ENCODE measurements around the gene TERT.
"Not testable (repeated sequence)": the region's sequence is repeated elsewhere in the genome, so short reads cannot be mapped to it uniquely, and the experiment has no call there.

TERT gene

DNA sequence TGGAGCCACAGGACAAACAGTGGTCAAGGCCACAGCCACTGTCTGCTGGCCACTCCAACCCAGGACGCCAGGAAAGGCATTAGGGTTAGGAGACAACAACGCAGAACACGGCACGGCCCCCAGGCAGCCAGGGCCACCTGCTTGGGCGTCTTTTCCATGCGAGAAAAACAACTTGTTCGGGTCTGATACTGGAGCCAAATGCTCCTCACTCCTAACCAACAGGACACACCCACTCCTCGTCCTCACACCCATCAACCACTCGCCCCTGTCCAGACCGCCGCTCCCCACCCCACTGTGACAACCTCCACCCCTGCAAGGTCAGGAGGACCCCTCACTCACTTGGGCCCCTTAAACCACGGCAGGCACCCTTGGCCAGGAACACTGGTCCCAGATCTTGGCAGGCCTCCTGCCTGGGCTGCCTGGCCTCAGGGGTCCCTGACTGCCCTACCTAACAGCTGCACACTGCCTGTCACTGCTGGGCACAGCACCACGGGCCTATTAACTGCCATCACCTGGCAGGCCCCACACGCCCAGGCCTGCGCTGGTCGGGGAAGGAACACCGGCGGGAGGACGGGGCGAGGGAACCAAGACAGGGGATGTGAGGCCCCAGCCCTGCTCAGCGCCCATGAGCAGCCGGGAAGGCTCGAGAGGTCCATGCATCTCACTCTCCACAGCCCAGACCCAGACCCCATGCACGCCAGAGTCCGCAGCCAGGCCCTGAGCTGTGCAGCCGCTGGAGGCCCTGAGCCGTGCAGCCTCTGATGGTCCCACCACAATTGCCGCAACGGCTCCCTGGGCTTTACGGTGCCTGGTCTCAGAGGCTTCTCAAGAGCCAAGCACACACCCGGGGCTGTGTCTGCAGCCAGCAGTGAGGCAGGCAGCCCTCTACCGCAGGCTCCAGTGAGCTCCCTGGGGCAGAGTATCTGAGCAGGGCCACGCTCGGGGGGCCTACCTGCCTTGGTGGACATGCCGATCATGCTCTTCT, 36.3 kb upstream of the TERT start:
- DNase-seq = no peak

- no peak for DNase-seq
Observed at GRCh38 chr5:1330146-1330846, 35.4 kb upstream of the TERT start.

- no peak for DNase-seq
Observed at GRCh38 chr5:1329111-1329579, 34.3 kb upstream of the TERT start.

DNA sequence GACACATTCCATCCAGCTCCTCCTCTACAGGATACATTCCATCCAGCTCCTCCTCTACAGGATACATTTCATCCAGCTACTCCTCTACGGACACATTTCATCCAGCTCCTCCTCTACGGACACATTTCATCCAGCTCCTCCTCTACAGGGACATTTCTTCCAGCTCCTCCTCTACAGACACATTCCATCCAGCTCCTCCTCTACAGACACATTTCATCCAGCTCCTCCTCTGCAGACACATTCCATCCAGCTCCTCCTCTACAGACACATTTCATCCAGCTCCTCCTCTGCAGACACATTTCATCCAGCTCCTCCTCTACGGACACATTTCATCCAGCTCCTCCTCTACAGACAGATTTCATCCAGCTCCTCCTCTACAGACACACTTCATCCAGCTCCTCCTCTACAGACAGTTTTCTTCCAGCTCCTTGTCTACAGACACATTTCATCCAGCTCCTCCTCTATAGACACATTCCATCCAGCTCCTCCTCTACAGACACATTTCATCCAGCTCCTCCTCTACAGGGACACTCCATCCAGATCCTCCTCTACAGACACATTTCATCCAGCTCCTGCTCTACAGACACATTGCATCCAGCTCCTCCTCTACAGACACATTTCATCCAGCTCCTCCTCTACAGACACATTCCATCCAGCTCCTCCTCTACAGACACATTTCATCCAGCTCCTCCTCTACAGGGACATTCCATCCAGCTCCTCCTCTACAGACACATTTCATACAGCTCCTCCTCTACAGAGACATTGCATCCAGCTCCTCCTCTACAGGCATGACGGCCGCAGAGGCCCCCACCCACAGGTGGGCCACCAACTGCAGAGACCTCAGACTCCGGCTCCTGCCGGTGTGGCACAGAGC, 33.6 kb upstream of the TERT start:
- DNase-seq = not testable (repeated sequence)

- DNase-seq = not testable (repeated sequence)
Observed at GRCh38 chr5:1326901-1327756, 32.3 kb upstream of the TERT start.

DNA sequence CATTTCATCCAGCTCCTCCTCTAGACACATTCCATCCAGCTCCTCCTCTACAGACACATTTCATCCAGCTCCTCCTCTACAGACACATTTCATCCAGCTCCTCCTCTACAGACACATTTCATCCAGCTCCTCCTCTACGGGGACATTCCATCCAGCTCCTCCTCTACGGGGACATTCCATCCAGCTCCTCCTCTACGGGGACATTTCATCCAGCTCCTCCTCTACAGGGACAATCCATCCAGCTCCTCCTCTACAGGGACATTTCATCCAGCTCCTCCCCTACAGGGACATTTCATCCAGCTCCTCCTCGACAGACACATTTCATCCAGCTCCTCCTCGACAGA, 31.6 kb upstream of the TERT start:
- DNase-seq = not testable (repeated sequence)

DNA sequence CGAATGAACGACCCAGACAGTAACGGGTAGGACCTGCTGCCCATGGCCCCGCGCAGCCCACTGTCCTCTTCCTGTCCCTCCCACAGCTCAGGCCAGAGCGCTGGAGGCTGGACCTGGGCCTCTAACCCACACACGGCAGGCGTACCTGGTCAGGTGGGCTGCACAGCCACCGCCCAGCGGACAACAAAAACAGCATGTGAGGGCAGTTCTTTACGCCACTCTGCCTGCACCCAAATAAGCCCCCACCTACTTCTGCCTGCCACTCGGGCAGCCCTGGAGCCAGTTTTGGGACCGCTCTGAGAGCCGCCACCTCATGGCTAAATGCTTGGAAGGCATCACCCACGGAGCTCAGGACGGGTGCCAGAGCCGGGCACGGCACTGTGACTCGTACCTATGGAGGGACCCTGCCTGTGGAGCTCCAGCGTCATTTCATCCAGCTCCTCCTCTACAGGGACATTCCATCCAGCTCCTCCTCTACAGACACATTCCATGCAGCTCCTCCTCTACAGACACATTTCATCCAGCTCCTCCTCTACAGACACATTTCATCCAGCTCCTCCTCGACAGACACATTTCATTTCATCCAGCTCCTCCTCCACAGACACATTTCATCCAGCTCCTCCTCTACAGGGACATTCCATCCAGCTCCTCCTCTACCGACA, 31.1 kb upstream of the TERT start:
- DNase-seq = no peak

- no peak for DNase-seq
Observed at GRCh38 chr5:1325191-1325741, 30.4 kb upstream of the TERT start.

DNA sequence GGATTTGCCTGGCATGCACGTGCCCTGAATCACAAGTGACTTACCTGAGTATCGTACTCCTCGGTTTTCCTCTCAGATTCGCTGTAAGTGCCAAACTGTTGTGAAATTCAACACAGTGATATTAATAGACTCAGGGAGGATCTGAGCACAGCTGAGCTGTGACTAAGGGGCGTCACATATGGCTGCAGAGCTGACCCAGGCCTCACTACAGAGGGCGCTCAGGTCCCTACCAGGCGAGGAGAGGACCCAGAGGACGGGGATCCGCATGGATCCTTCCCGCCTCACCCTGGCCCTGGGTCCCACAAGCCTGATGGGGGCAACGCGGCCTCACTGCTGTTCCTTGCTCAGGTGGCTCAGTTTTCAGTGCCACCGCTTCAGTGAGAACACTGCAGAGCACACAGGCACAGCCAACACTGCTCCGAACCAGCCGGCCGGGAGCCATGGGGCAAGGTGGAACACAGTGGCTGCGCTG, 29.9 kb upstream of the TERT start:
- DNase-seq = no peak

GRCh38 chr5:1324301-1324700, 29.4 kb upstream of the TERT start:
- no peak for DNase-seq

- DNase-seq = no peak
Observed at GRCh38 chr5:1323803-1324173, 28.9 kb upstream of the TERT start.

GRCh38 chr5:1322955-1323802, 28.3 kb upstream of the TERT start:
- no peak for DNase-seq

DNA sequence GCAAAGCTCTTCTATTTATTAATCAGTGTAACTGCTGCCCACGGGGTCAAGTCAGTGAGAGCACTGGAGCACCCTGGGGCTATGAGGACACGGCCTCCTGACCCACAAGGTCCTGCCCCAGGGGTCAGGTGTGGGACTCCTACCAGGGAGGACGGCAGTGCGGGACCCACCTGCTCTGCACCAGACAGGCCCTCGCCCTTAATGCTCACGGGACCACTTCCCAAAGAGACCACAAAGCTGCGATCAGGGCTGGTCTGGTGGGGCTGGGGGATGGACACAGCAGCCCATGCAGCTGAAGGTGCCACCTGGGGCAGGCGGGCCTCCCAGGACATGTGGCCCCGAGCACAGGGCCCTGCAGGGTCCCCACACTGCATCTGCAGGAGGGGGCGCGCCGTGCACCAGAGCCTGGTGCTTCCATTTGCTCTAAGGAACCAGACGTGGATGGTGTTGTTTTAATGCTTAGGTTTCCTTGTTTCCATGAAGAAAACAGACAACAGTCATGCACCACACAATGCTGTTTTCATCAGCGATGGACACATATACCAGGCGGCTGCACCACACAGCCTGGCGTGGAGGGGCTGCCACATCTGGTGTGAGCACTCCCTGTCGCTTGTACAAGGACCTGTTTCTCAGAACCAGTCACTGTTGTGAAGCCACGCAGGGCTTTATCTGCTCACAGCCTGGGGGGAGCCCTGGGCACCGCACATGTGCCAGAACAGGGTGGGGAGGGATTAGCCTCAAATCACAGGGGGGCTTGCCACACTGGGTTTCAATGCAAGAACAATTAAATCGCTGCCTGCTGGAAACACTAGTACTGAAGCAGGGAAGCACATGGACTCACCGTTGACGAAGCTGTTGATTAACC, 27.4 kb upstream of the TERT start:
- DNase-seq = no peak

- DNase-seq = no peak
Observed at GRCh38 chr5:1321576-1321975, 26.7 kb upstream of the TERT start.

GRCh38 chr5:1320436-1321344, 25.8 kb upstream of the TERT start:
- DNase-seq = no peak

DNA sequence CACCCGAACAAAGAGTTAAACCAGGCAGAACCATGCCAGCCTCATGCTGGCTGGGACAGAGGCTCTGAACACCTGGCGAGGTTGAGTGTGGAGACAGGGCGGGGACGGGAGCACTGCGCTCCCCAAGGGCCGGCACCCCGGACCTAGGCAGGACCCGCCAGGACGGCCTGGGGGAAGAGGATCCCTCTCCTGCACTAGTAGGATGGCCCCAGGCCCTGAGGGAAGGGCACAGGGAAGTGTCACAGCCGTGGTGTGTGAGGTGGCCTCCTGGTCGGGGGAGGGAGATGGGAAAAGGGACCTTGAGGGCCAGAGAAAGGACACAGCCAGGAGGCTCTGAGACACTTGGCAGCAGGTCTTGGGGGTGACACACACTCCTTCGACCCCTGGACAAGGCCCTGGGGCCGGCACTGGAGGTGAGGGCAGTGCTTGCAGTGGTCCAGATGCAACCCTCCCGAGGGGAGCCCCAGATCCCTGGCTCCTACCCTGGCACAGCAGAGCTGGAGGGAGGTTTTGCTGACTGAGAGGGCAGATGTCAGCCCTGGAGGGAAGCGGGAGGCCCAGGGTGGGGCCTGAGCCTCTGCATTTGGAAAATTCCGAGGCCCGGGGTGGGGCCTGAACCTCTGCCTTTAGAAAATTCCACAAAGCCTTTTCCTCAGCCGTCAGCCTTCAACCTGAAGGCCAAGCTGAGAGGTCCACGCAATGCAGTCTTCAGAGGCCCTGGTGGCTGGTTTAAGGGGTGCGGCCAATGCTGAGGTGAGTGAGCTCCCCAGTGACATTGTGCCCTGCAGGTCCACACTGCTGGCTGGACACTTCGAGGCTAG, 24.8 kb upstream of the TERT start:
- no peak for DNase-seq

- DNase-seq = no peak
Observed at GRCh38 chr5:1318659-1319251, 23.9 kb upstream of the TERT start.
